SHP77 (cell line): Measurements from ENCODE around the gene ACTR1A.

ENCODE experiments used
- DNase-seq, 2 experiments: peaks; one replicate each; lab custom pipeline; 2025; lab: John Stamatoyannopoulos, UW

The ACTR1A gene

DNA sequence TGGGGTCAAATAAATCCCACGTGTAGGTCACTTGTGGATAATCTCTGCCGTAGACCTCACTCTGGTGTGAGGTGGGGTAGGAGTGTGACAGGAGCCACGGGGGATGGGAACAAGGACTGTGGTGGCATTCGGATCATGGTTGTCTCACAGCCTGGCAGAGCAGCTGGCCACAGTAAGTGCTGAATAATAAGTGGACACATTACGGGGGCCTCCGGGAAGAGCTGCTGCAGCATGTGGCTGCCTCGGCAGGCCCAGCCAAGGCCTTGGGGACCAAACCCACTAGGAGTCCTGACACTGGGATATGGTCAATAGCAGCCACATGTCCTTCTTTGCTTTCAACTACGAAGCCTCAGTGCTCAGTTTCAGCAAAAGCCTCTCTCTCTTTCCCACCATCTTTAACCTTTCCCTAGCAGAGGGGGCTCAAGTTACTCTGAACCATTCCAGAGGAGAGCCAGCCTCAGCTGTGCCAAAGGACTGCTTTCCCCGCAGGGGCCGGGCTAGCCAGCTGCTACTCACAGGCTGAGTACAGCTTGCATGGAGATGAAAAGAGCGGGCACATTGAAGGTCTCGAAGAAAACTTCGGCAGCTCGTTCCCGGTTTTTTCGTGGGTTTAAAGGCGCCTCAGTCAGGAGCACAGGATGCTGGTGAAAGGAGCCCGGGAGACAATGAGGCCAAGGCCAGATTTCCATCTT lies 17.3 kb downstream of the ACTR1A start:
- DNase-seq = no peak

DNA sequence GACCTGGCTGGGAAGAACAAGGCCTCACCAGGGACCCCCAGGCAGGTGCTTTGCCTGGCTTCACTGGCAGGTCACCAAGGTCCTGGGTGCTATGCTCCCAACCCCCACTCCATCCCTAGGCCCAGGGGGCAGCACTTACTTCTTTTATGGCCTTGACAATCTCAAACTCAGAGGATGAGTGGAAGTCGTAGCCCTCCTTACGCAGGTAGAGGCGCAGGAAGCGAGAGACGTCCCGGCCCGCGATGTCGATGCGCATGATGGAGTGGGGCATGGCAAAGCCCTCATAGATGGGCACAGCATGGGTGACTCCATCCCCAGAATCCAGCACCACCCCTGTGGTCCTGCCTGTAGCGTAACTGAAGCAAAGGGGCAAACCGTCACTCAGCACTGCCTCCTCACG lies 18.5 kb downstream of the ACTR1A start:
- no peak for DNase-seq

DNA sequence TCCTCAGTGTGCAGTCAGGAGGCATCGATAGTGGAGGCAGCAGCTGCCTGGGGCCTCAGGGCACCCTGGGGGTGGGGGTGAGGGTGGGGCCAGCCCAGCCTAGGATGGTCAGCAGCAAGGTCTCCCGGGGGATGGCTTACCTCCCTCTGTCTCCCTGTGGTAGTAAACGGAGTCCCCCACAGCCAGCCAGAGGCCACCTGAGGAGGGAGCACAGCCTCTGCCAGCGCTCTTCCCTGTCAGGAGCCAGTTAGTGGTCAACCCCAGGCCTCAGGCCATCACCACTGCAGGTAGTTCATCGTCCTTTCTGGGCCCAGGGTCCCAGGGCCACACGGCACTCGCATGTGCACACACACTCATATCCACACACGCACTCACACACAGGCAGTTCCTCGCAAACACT lies 22.1 kb downstream of the ACTR1A start:
- DNase-seq = no peak

DNA sequence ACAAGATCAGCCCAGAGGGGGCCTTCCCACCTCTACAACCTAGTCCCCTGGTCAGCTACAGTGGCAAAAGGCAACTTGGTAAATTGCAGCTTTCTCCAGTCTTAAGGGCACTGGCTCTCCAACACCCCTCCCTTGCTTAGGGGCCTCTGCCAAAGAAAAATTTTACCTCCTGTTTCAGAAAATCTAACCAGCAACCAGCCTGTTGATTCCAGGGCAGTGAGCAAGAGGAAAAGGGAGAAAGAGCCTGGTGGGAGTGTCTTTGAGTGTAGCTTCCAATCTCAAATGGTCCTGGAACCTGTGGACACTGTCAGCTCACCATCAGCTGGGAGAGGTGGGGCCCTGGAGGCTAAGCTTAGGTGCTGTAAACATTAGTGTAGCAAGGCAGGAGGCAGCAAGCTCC lies 22.9 kb downstream of the ACTR1A start:
- DNase-seq = no peak

DNA sequence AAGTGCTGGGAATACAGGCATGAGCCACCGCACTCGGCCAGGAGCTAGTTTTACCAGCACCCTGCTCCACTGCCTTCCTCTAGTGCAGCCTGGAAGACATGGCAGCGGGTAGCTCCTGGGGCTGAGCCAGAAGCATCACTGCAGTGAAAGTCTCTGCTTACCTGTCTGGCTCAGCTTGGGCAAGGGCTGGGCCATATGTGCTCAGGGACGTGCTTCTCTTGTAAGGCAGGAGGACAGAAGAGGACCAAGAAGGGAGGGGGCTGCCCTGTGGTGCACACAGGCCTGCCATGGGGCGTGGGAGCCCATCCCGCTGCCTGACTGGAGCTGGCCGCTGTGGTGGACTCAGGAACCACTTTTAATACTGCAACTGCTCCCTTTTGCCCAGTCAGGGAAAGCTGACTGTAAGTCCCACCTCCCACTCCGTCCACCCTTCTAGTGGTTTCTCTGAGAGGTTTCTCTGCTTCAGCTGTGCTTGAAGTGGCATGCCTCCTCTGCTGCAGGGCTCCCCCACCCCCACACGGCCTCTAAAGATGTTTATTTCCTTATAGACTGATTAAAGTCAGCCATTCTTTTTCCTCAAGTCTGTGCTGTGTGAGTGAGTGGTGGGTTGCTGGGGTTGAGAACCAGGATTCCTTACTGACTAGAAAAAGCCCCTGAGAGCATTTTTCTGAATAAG lies 25.9 kb downstream of the ACTR1A start:
- DNase-seq = no peak

DNA sequence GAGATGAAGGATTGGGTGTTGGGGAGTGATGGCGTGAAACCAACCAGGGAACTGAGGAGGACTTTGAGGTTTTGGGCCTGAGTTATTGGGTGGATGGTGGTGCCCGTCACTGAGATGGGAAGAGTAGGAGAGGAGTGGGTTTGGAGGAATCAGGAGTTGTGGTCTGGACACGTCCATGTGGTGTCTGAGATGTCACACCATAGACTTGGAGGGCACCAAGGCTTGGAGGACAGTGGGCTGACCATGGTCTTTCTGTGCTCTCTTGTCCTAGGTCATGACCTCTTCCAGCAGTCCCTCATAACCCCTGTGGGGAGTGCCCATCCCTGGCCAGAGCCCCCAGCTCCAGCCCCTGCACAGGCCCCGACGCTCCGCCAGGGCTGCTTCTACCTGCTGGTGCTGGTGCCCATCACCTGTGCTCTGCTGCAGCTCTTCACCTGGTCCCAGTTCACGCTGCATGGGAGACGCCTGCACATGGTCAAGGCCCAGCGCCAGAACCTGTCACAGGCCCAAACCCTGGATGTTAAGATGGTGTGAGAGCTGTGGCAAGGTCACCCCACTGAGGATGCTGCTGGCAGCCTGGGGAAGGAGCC lies 27.0 kb downstream of the ACTR1A start:
- DNase-seq = no peak

DNA sequence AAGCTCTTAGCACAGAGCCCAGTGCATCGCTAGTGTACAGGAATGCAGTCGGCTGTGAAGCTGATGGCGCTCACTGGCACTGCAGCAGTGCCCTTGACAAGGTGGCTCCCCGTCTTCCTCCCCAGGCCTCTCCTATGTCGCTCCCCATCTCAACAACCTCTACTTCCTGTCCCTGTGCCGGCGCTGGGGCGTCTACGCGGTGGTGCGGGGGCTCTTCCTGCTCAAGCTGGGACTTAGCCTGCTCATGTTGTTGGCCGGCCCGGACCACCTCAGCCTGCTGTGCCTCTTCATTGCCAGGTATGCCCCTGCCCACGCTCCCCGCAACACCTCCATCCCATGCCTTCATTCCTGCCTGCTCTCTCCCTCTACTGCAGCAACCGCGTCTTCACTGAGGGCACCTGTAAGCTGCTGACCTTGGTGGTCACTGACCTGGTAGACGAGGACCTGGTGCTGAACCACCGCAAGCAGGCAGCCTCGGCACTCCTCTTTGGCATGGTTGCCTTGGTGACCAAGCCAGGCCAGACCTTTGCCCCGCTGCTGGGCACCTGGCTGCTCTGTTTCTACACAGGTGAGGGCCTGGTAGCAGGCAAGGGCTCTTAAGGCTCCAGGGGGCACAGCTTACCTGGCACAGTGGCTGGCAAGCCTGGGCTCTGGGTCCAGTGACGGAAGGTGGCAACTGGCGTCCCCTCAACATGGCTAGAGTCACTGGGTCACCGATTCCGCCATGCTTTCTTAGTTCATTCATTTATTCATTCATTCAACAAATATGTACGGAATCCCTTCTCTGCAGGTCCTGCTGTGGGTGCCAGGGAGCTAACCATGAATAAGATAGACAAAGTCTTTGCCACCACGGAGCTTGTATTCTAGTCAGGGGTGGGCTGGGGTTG lies 28.8 kb downstream of the ACTR1A start:
- no peak for DNase-seq

DNA sequence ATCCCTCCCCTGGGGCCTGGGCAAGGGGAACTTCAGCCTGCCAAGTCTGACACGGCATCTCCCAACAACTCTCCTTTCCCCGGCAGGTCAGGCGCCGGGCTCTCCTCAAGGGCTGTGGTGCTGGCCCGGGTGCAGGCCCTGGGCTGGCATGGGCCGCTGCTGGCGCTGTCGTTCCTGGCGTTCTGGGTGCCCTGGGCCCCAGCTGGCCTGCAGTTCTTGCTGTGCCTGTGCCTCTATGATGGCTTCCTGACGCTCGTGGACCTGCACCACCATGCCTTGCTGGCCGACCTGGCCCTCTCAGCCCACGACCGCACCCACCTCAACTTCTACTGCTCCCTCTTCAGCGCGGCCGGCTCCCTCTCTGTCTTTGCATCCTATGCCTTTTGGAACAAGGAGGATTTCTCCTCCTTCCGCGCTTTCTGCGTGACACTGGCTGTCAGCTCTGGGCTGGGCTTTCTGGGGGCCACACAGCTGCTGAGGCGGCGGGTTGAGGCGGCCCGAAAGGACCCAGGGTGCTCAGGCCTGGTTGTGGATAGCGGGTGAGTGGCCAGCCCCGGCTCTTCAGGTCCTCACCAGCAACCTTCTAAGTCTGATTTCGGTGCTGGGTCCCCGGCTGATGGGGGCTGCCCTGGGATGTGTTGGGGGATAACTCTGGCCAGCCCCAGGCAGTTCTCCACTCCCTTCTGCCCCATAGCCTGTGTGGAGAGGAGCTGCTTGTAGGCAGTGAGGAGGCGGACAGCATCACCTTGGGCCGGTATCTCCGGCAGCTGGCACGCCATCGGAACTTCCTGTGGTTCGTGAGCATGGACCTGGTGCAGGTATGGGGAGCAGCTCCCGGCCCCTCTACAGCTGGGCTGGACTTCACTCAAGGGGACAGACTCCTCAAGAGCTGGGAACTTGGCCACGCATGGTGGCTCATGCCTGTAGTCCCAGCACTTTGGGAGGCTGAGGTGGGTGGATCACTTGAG lies 31.6 kb downstream of the ACTR1A start:
- DNase-seq = no peak

DNA sequence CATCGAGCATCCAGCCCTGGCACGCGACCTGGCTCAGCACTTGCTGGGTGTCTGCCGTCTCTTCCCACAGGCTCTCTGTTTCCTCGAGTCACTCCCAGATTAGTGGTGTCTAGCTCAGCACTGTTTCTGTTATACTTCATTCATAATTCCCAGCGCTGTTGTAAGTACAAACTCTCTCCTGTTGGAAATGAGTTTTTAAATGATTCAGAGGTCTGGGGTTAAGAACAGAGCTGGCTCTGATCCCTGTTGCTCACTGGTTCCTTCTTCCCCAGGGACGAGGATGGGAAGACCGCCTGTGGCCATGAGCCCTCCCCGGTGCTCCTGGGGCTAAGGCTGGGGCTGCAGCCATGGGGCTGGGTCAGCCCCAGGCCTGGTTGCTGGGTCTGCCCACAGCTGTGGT lies 33.8 kb downstream of the ACTR1A start:
- no peak for DNase-seq

DNA sequence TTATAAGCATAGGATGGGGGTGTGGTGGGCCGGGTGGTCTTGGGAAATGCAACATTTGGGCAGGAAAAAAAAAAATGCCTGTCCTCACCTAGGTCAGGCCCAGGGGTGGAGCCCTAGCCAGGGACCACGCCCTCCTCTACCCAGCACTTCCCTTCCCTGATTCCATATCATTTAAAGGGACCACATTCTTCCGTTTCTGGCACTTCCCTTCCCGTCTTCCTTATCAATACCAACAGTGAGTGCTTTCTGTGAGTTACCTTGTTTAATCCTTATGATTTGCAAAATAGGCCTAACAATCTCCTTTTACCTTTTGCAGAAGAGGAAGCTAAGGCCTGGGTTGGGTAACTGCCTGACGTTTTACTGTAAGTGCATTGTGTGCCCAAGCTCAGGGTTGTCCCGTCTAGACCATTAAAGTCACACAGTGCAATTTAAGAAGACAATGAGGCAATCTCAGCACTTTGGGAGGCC lies 34.5 kb downstream of the ACTR1A start:
- DNase-seq = no peak

DNA sequence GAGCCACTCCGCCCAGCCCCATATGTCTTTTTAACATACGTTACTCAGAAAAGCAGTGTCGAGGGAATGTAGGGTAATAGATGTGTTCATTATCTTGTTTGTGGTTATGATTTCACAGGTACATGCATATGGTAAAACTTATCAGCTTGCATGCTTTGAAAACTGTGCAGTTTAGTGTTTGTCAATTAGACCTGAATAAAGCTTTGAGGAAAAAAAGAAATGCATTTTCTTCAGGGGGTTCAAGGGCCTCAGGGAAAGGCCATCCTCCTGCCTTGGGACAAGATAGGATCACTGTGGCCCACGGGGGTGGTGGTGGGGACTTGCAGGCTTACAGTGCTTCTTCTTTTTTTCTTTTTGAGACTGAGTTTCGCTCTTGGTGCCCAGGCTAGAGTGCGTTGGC lies 35.2 kb downstream of the ACTR1A start:
- DNase-seq = no peak

DNA sequence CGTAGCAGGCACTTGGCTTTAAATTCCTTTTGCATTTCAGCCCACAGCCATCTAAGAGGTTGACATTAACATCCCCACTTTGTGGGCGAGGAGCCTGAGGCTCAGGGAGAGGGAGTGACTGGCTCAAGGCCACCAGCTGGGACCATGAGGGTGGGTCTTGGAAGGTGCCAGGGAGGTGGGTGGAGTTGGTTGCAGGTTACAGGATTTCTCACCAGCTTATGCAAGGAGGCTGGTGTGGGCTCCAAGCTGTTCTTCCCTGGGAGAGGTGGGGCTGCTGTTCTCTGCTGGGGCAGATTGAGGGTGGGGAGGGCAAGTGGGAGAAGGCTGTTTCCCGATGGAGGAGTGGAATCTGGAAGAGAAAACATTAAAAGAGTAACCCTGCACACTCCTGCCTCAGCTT lies 37.0 kb downstream of the ACTR1A start:
- DNase-seq = no peak

DNA sequence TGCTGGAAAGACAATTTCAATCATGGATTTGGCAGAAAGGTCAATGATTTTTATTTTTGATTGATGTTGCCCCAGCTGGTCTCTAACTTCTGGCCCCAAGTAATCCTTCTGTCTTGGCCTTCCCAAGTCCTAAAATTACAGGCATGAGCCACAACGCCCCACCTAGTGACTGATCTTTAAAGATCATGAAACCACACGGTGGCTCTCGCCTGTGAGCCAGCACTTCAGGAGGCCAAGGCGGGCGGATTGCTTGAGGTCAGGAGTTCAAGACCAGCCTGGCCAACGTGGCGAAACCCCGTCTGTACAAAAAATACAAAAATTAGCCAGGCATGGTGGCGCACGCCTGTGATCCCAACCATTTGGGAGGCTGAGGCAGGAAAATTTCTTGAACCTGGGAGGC lies 38.5 kb downstream of the ACTR1A start:
- DNase-seq = no peak

DNA sequence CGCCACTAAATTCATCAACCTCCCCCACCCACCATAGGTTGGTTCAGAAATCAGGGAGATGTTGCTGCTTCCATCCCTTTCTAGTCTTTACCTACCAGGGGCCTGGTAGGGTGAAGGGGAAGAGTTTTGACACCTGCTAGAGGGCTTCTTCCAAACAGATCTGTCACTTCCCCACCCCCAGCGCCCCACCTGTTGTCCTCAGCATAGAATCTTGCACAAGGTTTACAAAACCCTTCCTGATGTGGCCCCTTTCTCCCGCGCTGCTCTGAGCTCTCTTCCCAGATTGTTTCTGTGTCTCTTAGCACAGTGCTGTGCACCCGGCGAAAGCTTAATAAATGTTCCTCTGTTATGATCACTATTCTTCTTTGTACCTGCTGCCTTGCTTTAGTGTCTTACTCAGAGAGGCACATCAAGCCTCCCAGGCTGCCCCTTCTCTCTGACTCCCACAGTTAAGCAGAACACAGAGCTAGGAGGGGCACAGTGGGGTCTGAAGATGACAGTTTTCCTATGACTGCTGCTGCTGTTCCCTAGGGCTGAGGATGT lies 39.9 kb downstream of the ACTR1A start:
- DNase-seq = no peak

DNA sequence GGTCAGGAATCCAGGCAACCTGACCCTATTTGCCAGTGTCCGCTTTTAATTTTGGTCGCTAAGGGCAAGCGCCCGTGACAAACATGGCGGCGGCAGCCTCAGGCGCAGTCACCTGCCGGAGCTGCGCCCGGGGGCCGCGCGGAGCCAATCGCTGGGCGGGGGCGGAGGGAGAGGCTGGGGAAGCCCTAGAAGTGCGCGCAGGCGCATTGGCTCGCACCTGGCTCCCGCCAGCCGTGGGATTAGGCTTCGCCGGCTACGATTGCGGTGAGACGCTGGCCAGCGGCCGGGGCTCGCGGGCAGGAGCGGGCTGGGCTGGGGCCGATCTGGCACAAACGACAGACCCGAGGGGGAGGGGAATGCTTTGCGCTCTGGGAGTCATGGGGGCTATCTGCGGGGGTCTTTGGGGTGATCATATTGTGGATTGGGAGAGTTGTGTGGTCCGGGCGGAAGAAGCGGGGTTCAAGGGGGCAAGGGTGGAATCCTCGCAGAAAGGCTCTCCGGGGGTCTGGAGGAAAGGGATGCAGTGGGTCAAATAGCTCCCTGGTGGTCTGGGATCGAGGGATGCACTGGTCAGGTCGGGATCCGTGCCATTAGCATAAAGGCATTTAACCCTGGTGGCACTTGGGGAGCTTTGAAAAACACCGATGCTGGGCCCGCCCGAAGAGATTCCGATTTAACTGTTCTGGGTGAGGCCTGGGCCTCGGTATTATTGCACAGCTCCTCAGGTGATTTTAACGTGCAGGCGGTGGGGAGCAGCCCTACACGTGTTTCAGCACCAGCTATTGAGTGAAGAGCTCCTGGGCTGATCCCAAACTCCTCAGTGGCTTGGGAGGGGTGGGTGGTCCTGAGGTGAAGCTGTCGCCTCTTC lies 41.1 kb downstream of the ACTR1A start:
- peak; percentile 79 to 95 for DNase-seq

DNA sequence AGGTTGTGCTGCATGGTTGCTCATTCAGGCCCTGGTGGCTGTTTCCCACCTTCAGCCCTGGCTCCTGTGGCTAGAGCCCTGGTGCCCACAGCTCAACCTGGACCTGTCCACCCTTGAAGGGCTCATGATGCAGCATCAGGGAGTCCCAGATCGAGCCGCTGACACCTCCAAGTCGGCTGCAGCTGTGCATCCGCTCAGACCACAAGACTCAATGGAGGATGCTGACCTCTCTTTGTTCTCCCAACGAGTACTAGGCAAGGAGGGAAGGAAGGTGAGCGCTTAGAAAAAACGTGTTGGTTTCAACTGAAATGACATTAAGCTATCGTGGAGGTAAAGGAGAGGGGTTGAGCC lies 41.7 kb downstream of the ACTR1A start:
- DNase-seq = peak; percentile 58 to 61

DNA sequence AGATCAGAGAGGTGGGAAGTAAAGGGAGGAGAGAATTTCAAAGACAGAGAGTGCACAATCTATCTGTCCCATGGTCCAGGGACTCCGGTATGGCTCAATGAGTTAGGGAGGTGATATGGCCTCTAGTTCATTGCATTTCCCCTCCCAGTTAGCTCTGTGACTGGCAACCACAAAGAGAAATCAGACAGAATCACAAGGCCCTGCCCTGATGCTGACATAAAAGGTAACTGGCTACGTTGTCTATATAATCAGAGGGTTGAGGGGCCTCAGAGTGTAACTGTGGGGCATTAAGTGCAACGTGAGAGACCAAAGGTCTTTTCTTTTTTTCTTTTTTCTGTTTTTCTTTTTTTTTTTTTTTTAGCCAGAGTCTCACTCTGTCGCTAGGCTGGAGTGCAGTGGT lies 43.9 kb downstream of the ACTR1A start:
- no peak for DNase-seq

DNA sequence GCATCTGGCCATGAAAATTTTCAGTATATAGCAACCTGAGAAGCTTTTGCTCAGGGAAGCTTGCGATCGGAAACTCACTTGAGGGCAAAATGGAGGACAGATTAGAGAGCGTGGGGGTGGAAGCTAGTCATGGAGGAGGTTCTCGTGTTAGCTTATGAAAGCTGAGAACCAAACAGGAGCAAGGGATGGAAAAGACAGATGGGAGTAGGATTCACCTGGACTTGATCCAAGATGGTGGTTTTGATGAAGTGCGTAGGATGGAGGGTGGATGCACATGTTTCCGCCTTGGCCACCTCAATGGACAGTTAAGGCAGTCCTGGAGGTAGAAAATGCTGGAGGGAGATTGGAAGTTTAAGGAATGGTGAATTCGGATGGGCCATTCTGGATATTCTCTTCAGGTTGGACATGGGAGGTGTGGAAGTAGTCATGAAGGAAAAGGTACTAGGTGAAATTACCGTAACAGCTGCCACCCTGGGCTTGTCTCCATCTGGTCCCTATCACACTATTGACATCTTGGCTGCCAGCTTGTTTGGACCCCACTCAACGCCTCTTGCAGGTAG lies 44.8 kb downstream of the ACTR1A start:
- DNase-seq = no peak

DNA sequence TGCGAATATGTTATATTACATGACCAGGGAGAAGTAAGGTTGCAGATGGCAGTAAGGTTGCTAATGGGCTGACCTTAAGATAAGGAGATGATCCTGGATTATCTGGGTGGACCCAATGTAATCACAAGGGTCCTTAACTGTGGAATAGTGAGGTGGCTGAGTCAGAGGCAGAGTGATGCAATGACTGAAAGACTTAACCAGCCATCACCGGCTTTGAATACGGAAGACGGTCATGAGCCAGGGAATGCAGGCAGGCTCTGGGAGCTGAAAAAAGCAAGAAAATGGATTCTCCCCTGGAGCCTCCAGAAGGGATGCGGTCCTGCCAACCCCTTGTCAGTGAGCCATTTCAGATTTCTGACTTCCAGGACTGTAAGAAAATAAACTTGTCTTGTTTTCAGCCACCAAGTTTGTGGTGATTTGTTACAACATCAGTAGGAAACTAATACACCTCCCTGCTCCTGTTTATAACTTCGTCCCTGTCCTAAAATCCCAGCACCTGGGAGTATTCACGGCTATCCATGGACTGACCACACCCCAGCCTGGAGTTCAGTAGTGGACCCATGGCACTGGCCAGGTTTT lies 46.5 kb downstream of the ACTR1A start:
- no peak for DNase-seq
